A673 (cell line): ENCODE results near the gene BST2.
"Not testable (repeated sequence)": the region's sequence is repeated elsewhere in the genome, so short reads cannot be mapped to it uniquely, and the experiment has no call there.

Source experiments
- CTCF ChIP-seq: fragments of 300-800, 200-600 bp; sonication (generic); conservative IDR thresholded peaks from 2 replicates; pipeline ENCODE4 v1.5.1; 2017; ENCODE audit warnings: low read depth, mild to moderate bottlenecking, antibody characterized with exemption, low read length, moderate library complexity, mixed read lengths
- EZH2 ChIP-seq: fragments of 200-600 bp; sonication (generic); IDR thresholded peaks from 2 replicates; pipeline ENCODE4 v1.6.1; 2017; ENCODE audit warnings: borderline replicate concordance, low read depth, mild to moderate bottlenecking, mixed read lengths, antibody characterized with exemption, low read length; ENCODE audit not compliant: poor library complexity, severe bottlenecking

GRCh38 chr19:17363852-17364605 lies 41.4 kb downstream of the BST2 start:
- TF ChIP-seq EZH2, CTCF: not testable (repeated sequence)
